Endothelial cell of umbilical vein (primary cell): ENCODE measurements around the gene STK10.

Experiments
- EZH2 ChIP-seq: IDR thresholded peaks from 2 replicates; pipeline ENCODE4 v1.6.1; 2012; ENCODE audit warnings: borderline replicate concordance, low read depth, mild to moderate bottlenecking, moderate library complexity, low read length, inconsistent platforms; ENCODE audit not compliant: severe bottlenecking
- POLR2A ChIP-seq: IDR thresholded peaks from 2 replicates; pipeline ENCODE4 v1.6.1; 2012; ENCODE audit warnings: low read depth, mild to moderate bottlenecking, control low read depth, low read length
- TF ChIP-seq, protein P1 (sequence below), 2 donors: IDR thresholded peaks; 1 replicate in 1 of 2; 2 replicates in 1 of 2; pipeline ENCODE4 v1.5.1; 2011; ENCODE audit warnings: low read length in 2 of 2, mild to moderate bottlenecking in 2 of 2, moderate library complexity in 2 of 2, control low read depth in 1 of 2, inconsistent platforms in 1 of 2, low read depth in 1 of 2; ENCODE audit not compliant: insufficient read depth in 1 of 2; ENCODE audit errors: extremely low read depth in 1 of 2
- TF ChIP-seq, protein P2 (sequence below): IDR thresholded peaks from 2 replicates; pipeline ENCODE4 v1.6.1; 2011; ENCODE audit not compliant: insufficient read depth, insufficient read length

DNA sequence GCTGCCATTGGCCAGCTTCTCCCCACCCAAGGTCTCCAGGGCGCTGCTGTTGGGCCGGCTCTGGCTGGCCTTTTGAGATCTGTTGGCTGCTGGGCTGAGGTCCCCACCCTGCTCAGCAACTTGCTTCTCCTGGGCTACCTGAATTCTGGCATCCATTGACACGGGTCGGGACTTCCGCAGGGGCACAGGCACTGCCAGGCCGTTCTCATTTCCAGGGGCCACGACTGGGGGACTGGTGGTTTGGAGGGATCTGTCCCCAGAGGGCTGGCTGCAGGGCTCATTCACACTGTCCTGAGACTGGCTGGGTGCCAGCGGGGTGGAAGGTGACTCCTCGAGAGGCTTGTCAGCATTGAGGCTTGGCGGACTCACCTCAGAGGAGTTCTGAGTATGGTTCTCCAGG lies 94.5 kb downstream of the STK10 start:
- TF ChIP-seq, protein P1, sequence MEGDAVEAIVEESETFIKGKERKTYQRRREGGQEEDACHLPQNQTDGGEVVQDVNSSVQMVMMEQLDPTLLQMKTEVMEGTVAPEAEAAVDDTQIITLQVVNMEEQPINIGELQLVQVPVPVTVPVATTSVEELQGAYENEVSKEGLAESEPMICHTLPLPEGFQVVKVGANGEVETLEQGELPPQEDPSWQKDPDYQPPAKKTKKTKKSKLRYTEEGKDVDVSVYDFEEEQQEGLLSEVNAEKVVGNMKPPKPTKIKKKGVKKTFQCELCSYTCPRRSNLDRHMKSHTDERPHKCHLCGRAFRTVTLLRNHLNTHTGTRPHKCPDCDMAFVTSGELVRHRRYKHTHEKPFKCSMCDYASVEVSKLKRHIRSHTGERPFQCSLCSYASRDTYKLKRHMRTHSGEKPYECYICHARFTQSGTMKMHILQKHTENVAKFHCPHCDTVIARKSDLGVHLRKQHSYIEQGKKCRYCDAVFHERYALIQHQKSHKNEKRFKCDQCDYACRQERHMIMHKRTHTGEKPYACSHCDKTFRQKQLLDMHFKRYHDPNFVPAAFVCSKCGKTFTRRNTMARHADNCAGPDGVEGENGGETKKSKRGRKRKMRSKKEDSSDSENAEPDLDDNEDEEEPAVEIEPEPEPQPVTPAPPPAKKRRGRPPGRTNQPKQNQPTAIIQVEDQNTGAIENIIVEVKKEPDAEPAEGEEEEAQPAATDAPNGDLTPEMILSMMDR (IDR thresholded peaks at IDR 0.05; ENCODE audit: extremely low read depth in 1 of 2, insufficient read depth in 1 of 2, low read depth in 1 of 2, low read length in 2 of 2): no peak
- no peak for TF ChIP-seq POLR2A
- TF ChIP-seq EZH2: no peak
- TF ChIP-seq, protein P2, sequence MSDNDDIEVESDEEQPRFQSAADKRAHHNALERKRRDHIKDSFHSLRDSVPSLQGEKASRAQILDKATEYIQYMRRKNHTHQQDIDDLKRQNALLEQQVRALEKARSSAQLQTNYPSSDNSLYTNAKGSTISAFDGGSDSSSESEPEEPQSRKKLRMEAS: no peak
